Spleen (tissue), 7 donors: Measurements from ENCODE around the gene TMEM125.

Experiments used
- POLR2A ChIP-seq, 3 donors: fragments of 450-650 bp; IDR thresholded peaks; one replicate each; pipeline ENCODE4 v1.5.1; 2017; ENCODE audit warnings: antibody characterized with exemption in 3 of 3, mild to moderate bottlenecking in 1 of 3
- POLR2AphosphoS5 ChIP-seq, 3 donors: sonication (generic); formaldehyde crosslinking; IDR thresholded peaks; one replicate each; pipeline ENCODE4 v1.5.1; 2017; ENCODE audit warnings: antibody characterized with exemption in 3 of 3
- TF ChIP-seq, protein P1 (sequence below), 11 experiments: fragments of 200-600 bp in 7 of 11; fragments of 450-650 bp in 4 of 11; sonication (generic) in 4 of 11; IDR thresholded peaks in 8 of 11; conservative IDR thresholded peaks in 3 of 11; 1 replicate in 7 of 11; 2 replicates in 4 of 11; pipeline versions ENCODE4 v1.4.0 to v1.8.0; 2016 to 2021; ENCODE audit warnings: antibody characterized with exemption in 11 of 11, inconsistent platforms in 4 of 11, mild to moderate bottlenecking in 1 of 11
- donor health status: DM: no; HTN: no; CAD: no; lungs with moderate emphysema.
- donor health status: DM: no; HTN: no; CAD: no.
- donor health status: DM: no; HTN: no; CAD: no.

DNA sequence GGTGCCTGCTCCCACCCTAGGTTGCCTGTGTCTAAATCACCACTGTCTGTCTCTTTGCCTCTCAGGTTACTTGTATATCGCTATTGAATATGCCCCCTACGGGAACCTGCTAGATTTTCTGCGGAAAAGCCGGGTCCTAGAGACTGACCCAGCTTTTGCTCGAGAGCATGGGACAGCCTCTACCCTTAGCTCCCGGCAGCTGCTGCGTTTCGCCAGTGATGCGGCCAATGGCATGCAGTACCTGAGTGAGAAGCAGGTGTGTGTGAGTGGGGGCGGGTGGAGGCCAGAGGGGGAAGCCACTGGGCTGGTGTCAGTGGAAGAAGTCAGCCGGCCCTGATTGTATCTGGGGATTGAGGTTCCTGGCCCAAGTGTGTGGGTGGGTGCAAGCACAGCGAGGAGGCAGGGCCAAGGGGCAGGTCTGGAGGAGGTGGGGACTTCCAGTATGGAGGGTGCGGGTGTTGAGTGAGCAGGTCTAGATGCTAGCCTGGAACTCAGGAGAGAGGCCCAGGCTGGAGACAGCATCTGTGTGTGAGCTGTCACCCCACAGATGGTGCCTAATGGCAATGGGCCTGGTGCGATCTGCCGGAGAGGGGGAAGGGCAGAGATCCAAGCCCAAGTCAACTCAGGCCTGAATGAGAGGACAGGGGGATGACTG is 48.2 kb downstream of the TMEM125 start:
- no peak for TF ChIP-seq POLR2AphosphoS5 (IDR thresholded peaks at IDR 0.05)
- no peak for TF ChIP-seq POLR2A (IDR thresholded peaks at IDR 0.05)
- TF ChIP-seq, protein P1, sequence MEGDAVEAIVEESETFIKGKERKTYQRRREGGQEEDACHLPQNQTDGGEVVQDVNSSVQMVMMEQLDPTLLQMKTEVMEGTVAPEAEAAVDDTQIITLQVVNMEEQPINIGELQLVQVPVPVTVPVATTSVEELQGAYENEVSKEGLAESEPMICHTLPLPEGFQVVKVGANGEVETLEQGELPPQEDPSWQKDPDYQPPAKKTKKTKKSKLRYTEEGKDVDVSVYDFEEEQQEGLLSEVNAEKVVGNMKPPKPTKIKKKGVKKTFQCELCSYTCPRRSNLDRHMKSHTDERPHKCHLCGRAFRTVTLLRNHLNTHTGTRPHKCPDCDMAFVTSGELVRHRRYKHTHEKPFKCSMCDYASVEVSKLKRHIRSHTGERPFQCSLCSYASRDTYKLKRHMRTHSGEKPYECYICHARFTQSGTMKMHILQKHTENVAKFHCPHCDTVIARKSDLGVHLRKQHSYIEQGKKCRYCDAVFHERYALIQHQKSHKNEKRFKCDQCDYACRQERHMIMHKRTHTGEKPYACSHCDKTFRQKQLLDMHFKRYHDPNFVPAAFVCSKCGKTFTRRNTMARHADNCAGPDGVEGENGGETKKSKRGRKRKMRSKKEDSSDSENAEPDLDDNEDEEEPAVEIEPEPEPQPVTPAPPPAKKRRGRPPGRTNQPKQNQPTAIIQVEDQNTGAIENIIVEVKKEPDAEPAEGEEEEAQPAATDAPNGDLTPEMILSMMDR (IDR thresholded peaks at IDR 0.05 in 8 of 11, conservative IDR thresholded peaks at IDR 0.05 in 3 of 11): no peak
